Muscle of leg (tissue), 11 donors: ENCODE data around the gene ARMH2. TPM values are rescaled to one million over a fixed set of nuclear protein-coding genes. Genes with fewer than 3 reads are reported as not detected.
"Not testable (repeated sequence)": the region's sequence is repeated elsewhere in the genome, so short reads cannot be mapped to it uniquely, and the experiment has no call there.

Experiments
- DNase-seq: peaks from one replicate; pipeline ENCODE4 v3.0.0; 2013
- H3K27ac ChIP-seq: one replicate; pipeline ENCODE4 v1.5.1; 2013; ENCODE audit warnings: mild to moderate bottlenecking, low read length, control low read depth
- H3K27me3 ChIP-seq: one replicate; pipeline ENCODE4 v1.6.1; 2013; ENCODE audit warnings: low read length; ENCODE audit not compliant: control insufficient read depth, insufficient read depth
- H3K36me3 ChIP-seq: one replicate; pipeline ENCODE4 v1.6.1; 2013; ENCODE audit warnings: low read length; ENCODE audit not compliant: control insufficient read depth, insufficient read depth
- H3K4me1 ChIP-seq: one replicate; pipeline ENCODE4 v1.6.1; 2013; ENCODE audit warnings: low read length; ENCODE audit not compliant: control insufficient read depth, insufficient read depth
- H3K4me3 ChIP-seq: one replicate; pipeline ENCODE4 v1.5.1; 2013; ENCODE audit warnings: low read length, control low read depth
- H3K9me3 ChIP-seq: replicated peaks from 2 replicates; pipeline ENCODE4 v1.6.1; 2013; ENCODE audit warnings: low read depth, low read length; ENCODE audit not compliant: control insufficient read depth
- WGBS: methylation state at CpG from one replicate; pipeline ENCODE4 v1.1.5; 2013; ENCODE audit warnings: missing lambda C conversion rate; ENCODE audit not compliant: insufficient coverage; 5-methylcytosine and 5-hydroxymethylcytosine counted together
- polyA plus RNA-seq, 8 donors: library from polyadenylated mRNA; unstranded; fragments of 120-200 nt; gene quantifications; one replicate each; pipeline versions ENCODE4 v1.2.1 to v1.2.3, GENCODE V29; 2013; ENCODE audit warnings: inconsistent platforms in 1 of 8, low replicate concordance in 1 of 8; ENCODE audit not compliant: insufficient read length in 8 of 8, insufficient read depth in 1 of 8
- total RNA-seq: library from RNA; stranded (reverse); fragments of 120-200 nt; gene quantifications from one replicate; pipeline ENCODE4 v1.2.4, GENCODE V29; 2013

The ARMH2 gene
- total and polyA plus RNA-seq, 9 donors: not detected

GRCh38 chr6:24780206-24780605 is 18.5 kb downstream of the ARMH2 start:
- H3K27me3 ChIP-seq: no peaks in the 10 kb centered on the region
- peaks cover 6% of the 10 kb centered on the region for H3K36me3 ChIP-seq
- no peaks in the 10 kb centered on the region for H3K9me3 ChIP-seq
- WGBS: no CpG with 5 or more reads among the region's 4 CpGs
- H3K4me3 ChIP-seq: no peak overlapping the region
- peaks cover 9% of the 10 kb centered on the region for H3K4me1 ChIP-seq
- no peak for DNase-seq
- no peak overlapping the region for H3K27ac ChIP-seq

GRCh38 chr6:24779416-24780016 is 19.2 kb downstream of the ARMH2 start:
- Histone ChIP-seq H3K9me3 (no peaks in the 10 kb centered on the region), H3K36me3 (peaks cover 6% of the 10 kb centered on the region)
- 93% methylated on average over 2 of the region's 3 CpGs for WGBS

DNA sequence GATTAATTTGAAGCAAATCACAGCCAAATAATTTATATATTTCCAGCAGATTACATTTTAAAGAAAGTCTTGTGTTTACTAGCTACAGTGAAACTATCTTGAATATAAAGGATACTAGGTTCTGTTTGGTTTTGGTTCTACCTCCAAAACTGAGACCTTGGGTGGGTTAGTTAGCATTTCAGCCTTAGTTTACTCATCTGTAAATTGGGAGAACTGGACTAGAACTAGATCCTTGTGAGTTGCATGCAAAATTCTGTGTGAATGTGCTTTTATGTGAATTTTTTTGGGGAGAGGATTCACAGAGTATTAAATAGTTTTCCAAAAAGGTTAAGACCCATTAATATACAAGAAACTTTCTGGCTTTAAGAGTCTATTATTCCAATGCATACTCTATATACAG is 19.8 kb downstream of the ARMH2 start:
- H3K27ac ChIP-seq: no peak overlapping the region
- H3K4me3 ChIP-seq: no peak overlapping the region
- H3K9me3 ChIP-seq: no peaks in the 10 kb centered on the region
- H3K27me3 ChIP-seq: no peaks in the 10 kb centered on the region
- no peak for DNase-seq
- peaks cover 6% of the 10 kb centered on the region for H3K36me3 ChIP-seq
- H3K4me1 ChIP-seq: peaks cover 9% of the 10 kb centered on the region

More at GRCh38 chr6:24779416-24780016, 19.2 kb downstream of the ARMH2 start:
- Histone ChIP-seq H3K4me1 (peaks cover 9% of the 10 kb centered on the region), H3K4me3 (no peak overlapping the region), H3K27ac (no peak overlapping the region), H3K27me3 (no peaks in the 10 kb centered on the region)
- no peak for DNase-seq

DNA sequence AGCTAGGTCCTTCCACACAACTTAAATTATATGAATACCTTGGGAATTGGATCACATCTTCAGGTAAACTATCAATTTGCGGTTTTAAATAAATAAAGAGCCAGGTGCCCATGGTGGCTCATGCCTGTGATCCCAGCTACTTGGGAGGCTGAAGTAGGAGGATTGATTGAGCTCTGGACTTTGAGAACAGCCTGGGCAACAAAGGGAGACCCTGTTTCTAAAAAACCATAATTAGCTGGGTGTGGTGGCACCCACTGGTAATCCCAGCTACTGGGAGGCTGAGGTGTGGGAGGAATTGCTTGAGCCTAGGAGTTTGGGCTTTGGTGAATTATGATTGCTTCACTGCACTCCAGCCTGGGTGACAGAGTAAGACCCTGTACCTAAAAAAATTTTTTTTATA is 20.6 kb downstream of the ARMH2 start:
- no peak overlapping the region for H3K4me3 ChIP-seq
- DNase-seq: no peak
- H3K27me3 ChIP-seq: no peaks in the 10 kb centered on the region
- no peaks in the 10 kb centered on the region for H3K9me3 ChIP-seq
- WGBS: 100% methylated on average over 1 of the region's 1 CpG
- no peak overlapping the region for H3K27ac ChIP-seq
- H3K4me1 ChIP-seq: peaks cover 9% of the 10 kb centered on the region
- peaks cover 6% of the 10 kb centered on the region for H3K36me3 ChIP-seq

GRCh38 chr6:24777227-24777626 is 21.5 kb downstream of the ARMH2 start:
- no peaks in the 10 kb centered on the region for H3K27me3 ChIP-seq
- DNase-seq: no peak
- H3K4me3 ChIP-seq: no peak overlapping the region
- peaks cover 9% of the 10 kb centered on the region for H3K4me1 ChIP-seq
- no peaks in the 10 kb centered on the region for H3K9me3 ChIP-seq
- no peak overlapping the region for H3K27ac ChIP-seq
- H3K36me3 ChIP-seq: peaks cover 6% of the 10 kb centered on the region
- no CpG with 5 or more reads among the region's 1 CpG for WGBS

GRCh38 chr6:24775520-24776058 is 23.1 kb downstream of the ARMH2 start:
- WGBS: 1% methylated on average over 10 of the region's 20 CpGs
- Histone ChIP-seq H3K36me3 (no peaks in the 10 kb centered on the region), H3K27ac (peak overlapping the region; percentile 97), H3K27me3 (no peaks in the 10 kb centered on the region), H3K4me3 (peak overlapping the region; percentile 82), H3K4me1 (peaks cover 9% of the 10 kb centered on the region), H3K9me3 (no peaks in the 10 kb centered on the region)
- no peak for DNase-seq

DNA sequence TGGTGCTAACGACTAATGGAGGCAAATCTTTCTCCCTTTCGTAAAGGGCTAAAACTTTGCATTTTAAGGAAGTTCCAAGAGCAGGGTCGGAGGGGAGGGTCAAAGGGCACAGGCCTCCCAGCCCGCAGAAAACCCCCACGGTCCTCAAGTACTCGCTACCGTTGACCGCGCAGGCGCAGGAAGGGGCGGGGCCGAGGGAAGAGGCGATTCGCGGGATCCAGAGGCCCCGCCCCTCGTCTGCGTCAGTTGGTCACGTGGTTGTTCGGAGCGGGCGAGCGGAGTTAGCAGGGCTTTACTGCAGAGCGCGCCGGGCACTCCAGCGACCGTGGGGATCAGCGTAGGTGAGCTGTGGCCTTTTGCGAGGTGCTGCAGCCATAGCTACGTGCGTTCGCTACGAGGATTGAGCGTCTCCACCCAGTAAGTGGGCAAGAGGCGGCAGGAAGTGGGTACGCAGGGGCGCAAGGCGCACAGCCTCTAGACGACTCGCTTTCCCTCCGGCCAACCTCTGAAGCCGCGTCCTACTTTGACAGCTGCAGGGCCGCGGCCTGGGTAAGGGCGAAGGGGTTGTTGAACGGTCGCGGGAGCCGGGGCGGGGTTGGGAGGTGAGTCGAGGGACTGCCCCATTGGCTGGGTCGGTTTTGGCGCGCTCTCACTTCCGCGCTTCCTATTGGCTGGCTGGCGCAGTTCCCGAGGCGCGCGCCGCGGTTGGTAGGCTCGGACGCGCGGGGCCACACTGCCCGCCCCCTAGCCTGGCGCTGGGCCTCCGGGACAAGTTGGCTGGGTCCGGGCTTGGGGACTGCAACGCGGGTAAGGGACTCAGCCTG is 23.8 kb downstream of the ARMH2 start, which contains the start of gene GMNN:
GMNN (plus strand) TSS at position 242 of the 824 bp plus-strand sequence. CDS start 2,310 bp downstream, outside the sequence.
- H3K27me3 ChIP-seq: no peaks in the 10 kb centered on the region
- WGBS: under 1% methylated on average over 69 of the region's 75 CpGs
- peak within 1 kb of the TSS; percentile 97 for H3K27ac ChIP-seq
- peak; percentile 99 for DNase-seq
- peaks cover 9% of the 10 kb centered on the region for H3K4me1 ChIP-seq
- peak within 1 kb of the TSS; percentile 82 for H3K4me3 ChIP-seq
- H3K36me3 ChIP-seq: no peaks in the 10 kb centered on the region
- no peaks in the 10 kb centered on the region for H3K9me3 ChIP-seq

DNA sequence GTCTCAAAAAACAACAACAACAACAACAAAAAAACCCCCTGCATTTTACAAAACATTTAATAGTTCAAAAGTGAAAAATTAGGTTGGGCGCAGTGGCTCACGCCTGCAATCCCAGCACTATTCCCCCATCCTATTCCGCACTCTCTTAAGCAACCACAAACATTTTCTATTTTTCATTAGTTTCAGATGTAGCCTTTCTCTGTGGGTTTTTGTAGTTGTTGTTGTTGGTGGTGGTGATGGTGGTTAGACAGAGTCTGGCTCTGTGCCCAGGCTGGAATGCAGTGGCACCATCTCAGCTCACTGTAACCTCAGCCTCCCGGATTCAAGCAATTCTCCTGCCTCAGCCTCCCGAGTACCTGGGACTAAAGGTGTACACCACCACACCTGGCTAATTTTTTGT is 30.4 kb downstream of the ARMH2 start:
- DNase-seq: no peak

GRCh38 chr6:24766680-24767462 is 31.8 kb downstream of the ARMH2 start:
- H3K9me3 ChIP-seq: no peaks in the 10 kb centered on the region
- no peaks in the 10 kb centered on the region for H3K4me1 ChIP-seq
- no CpG with 5 or more reads among the region's 9 CpGs for WGBS
- H3K4me3 ChIP-seq: no peak overlapping the region
- DNase-seq: peak; percentile 8
- no peaks in the 10 kb centered on the region for H3K36me3 ChIP-seq
- H3K27me3 ChIP-seq: no peaks in the 10 kb centered on the region
- no peak overlapping the region for H3K27ac ChIP-seq

More for the DNA sequence above, 30.4 kb downstream of the ARMH2 start:
- H3K4me1 ChIP-seq: no peaks in the 10 kb centered on the region
- no CpG with 5 or more reads among the region's 5 CpGs for WGBS
- H3K9me3 ChIP-seq: no peaks in the 10 kb centered on the region
- H3K4me3 ChIP-seq: no peak overlapping the region
- no peaks in the 10 kb centered on the region for H3K27me3 ChIP-seq
- H3K36me3 ChIP-seq: no peaks in the 10 kb centered on the region
- H3K27ac ChIP-seq: no peak overlapping the region

- H3K4me1 ChIP-seq, H3K27me3 ChIP-seq, H3K4me3 ChIP-seq, H3K9me3 ChIP-seq, H3K36me3 ChIP-seq, H3K27ac ChIP-seq, DNase-seq: not testable (repeated sequence)
- 96% methylated on average over 11 of the region's 26 CpGs for WGBS
Measured at GRCh38 chr6:24765968-24766367, 32.7 kb downstream of the ARMH2 start.
